ENCODE results near the gene MCUR1.

Gene MCUR1

DNA sequence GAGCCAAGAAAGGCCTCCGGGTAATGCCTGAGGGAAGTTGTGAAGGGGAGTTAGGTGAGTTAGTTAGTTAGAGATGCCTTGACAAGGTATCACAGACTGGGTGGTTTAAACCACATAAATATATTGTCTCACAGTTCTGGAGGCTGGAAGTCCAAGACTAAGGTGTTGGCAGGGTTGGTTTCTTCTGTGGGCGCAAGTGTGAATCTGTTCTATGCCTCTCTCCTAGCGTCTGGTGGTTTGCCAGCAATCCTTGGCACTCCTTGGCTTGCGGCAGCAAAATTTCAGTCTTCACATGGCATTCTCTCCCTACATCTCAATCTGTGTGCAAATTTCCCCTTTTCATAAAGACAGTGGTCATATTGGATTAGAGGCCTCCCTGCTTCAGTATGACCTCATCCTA is 73.0 kb downstream of the MCUR1 start:
- TF ChIP-seq CTCF (IDR thresholded peaks at IDR 0.05; ENCODE audit: low read depth, low read length, missing control alignments), result no peak
- no peak overlapping the region for H3K4me3 ChIP-seq (ENCODE audit: low read depth, low read length)
- in situ Hi-C loops (cut with HindIII; ENCODE audit: low sequenced_read_pairs), result no loop called here
- DNase-seq (ENCODE audit: low read depth), result no peak
